GM12801 (cell line): ENCODE data around the gene FXYD3.

Experiments used
- CTCF ChIP-seq: IDR thresholded peaks from one replicate; pipeline ENCODE4 v1.5.1; 2011; ENCODE audit warnings: control low read depth; ENCODE audit not compliant: insufficient read length; ENCODE audit errors: extremely low read depth

The FXYD3 gene

GRCh38 chr19:35140962-35141836 lies 25.6 kb downstream of the FXYD3 start:
- TF ChIP-seq CTCF = no peak

- TF ChIP-seq CTCF = no peak
Measured at GRCh38 chr19:35141837-35142605, 26.4 kb downstream of the FXYD3 start.

DNA sequence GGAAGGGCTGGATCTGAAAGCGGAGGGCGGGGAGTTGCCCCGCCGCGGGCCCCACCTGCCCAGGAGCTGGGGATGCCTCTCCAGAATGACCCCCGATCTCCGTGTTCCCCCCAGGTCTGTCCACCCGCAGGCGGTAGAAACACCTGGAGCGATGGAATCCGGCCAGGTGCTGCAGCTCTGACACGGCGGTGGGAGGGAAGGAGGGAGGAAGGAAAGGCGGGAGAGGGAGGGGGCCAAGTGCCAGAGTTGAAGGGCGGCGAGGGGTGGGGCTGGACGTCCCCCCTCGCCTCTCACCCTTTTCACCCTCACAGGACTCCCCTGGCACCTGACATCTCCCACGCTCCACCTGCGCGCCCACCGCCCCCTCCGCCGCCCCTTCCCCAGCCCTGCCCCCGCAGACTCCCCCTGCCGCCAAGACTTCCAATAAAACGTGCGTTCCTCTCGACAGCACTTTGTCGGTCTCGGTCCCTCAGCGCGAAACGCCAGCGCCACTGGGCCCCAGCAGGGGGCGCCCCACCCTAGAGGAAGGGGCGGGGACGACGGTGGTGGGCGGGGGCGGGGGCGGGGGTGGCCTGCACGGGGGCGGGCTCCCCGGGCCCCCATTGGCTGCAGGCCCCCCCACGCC lies 27.1 kb downstream of the FXYD3 start:
- no peak for TF ChIP-seq CTCF

DNA sequence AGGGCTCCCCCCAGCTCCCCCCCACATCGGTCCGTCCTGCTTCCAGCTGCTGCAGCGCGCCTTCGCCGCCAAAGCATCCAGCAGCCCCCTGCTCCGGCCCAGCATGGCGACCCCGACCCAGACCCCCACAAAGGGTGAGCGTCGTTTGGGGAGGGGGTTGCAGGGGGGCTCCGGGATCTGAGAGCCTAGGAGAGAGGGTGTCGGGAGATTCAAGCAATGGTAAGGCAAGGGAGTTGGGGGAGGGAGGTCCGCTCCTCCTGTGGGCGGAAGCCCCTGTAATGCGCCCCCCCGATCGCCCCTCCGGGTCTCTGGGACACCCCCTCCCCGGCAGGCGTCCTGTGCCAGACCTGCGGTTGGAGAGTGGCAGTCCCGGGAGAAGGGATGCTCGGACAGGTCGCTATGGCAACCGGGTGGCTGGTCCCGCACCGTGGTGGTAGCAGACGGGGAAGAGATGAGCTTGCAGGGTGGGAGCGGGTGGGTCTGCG lies 27.6 kb downstream of the FXYD3 start, which contains the start of gene FXYD7:
FXYD7 (plus strand) TSS at position 25 of the 485 bp plus-strand sequence; CDS start at position 104, 79 bp downstream.
- no peak for TF ChIP-seq CTCF

GRCh38 chr19:35143818-35144217 lies 28.2 kb downstream of the FXYD3 start:
- TF ChIP-seq CTCF = no peak

GRCh38 chr19:35144259-35144599 lies 28.6 kb downstream of the FXYD3 start:
- TF ChIP-seq CTCF = no peak
